ENCODE measurements around the gene ZNF334.

- TF ChIP-seq CTCF (IDR thresholded peaks at IDR 0.05) (no peak), POLR2A (IDR thresholded peaks at IDR 0.05) (no peak)
Observed at GRCh38 chr20:46484954-46485353, 28.4 kb downstream of the ZNF334 start.

Data from Peyer's patch (tissue), 4 donors.